ENCODE results near the gene SCGB1C2.

The SCGB1C2 gene

GRCh38 chr17:179066-179432 lies 41.7 kb downstream of the SCGB1C2 start:
- no peak overlapping the region for H3K4me3 ChIP-seq (ENCODE audit: low read depth, low read length)
- TF ChIP-seq CTCF (IDR thresholded peaks at IDR 0.05; ENCODE audit: low read depth, low read length), result no peak

- no peak overlapping the region for H3K4me3 ChIP-seq (ENCODE audit: low read depth, low read length)
- TF ChIP-seq CTCF (IDR thresholded peaks at IDR 0.05; ENCODE audit: low read depth, low read length), result no peak
Measured at GRCh38 chr17:179781-180380, 42.5 kb downstream of the SCGB1C2 start.

GRCh38 chr17:180381-181244 lies 43.2 kb downstream of the SCGB1C2 start:
- no peak overlapping the region for H3K4me3 ChIP-seq (ENCODE audit: low read depth, low read length)
- no peak for TF ChIP-seq CTCF (IDR thresholded peaks at IDR 0.05; ENCODE audit: low read depth, low read length)

- no peak for TF ChIP-seq CTCF (IDR thresholded peaks at IDR 0.05; ENCODE audit: low read depth, low read length)
- H3K4me3 ChIP-seq (ENCODE audit: low read depth, low read length), result no peak within 1 kb of the TSS
Measured at GRCh38 chr17:181245-182049, 44.1 kb downstream of the SCGB1C2 start, which contains the start of gene DOC2B. TSS of gene DOC2B (minus strand) at chr17:181650. CDS start at chr17:181479, 171 bp downstream.

GRCh38 chr17:182050-182751 lies 44.8 kb downstream of the SCGB1C2 start:
- H3K4me3 ChIP-seq (ENCODE audit: low read depth, low read length), result no peak overlapping the region
- no peak for TF ChIP-seq CTCF (IDR thresholded peaks at IDR 0.05; ENCODE audit: low read depth, low read length)

GRCh38 chr17:183021-183420 lies 45.7 kb downstream of the SCGB1C2 start:
- no peak for TF ChIP-seq CTCF (IDR thresholded peaks at IDR 0.05; ENCODE audit: low read depth, low read length)
- H3K4me3 ChIP-seq (ENCODE audit: low read depth, low read length), result no peak overlapping the region
